Uterus (tissue), 4 donors: ENCODE data around the gene KICS2. TPM values are rescaled to one million over a fixed set of nuclear protein-coding genes. Genes with fewer than 3 reads are reported as not detected.

Source experiments
- DNase-seq, 2 donors: peaks; one replicate each; pipeline ENCODE4 v3.0.0-alpha.2; 2019 to 2020
- H3K27ac ChIP-seq, 2 donors: fragments of 200-600 bp; sonication (generic); 1 replicate in 1 of 2; 2 replicates in 1 of 2; pipeline ENCODE4 v1.5.1; 2016 to 2018
- H3K27me3 ChIP-seq, 2 donors: fragments of 200-600 bp; sonication (generic); one replicate each; pipeline ENCODE4 v1.5.1; 2018 to 2019; ENCODE audit warnings: control low read depth in 1 of 2
- H3K36me3 ChIP-seq, 2 donors: fragments of 200-600 bp; sonication (generic); one replicate each; pipeline ENCODE4 v1.5.1; 2019; ENCODE audit warnings: control low read depth in 1 of 2
- H3K4me1 ChIP-seq, 2 donors: fragments of 200-600 bp; sonication (generic); one replicate each; pipeline ENCODE4 v1.5.1; 2018 to 2019; ENCODE audit warnings: control low read depth in 1 of 2
- H3K4me3 ChIP-seq, 2 donors: fragments of 200-600 bp; sonication (generic); 1 replicate in 1 of 2; 2 replicates in 1 of 2; pipeline ENCODE4 v1.5.1; 2018 to 2019; ENCODE audit warnings: mild to moderate bottlenecking in 1 of 2
- H3K9me3 ChIP-seq, 2 donors: fragments of 200-600 bp; sonication (generic); one replicate each; pipeline ENCODE4 v1.5.1; 2019; ENCODE audit warnings: control low read depth in 1 of 2
- POLR2A ChIP-seq, 2 donors: fragments of 450-650 bp; IDR thresholded peaks; one replicate each; pipeline ENCODE4 v1.6.1; 2016; ENCODE audit warnings: antibody characterized with exemption in 2 of 2, mild to moderate bottlenecking in 1 of 2, moderate library complexity in 1 of 2
- intact Hi-C: fragments of 100-400 bp; cut with DNase I; formaldehyde crosslinking; loops from one replicate; pipeline ENCODE4 v1.15.1; 2023; ENCODE audit warnings: low total_unique reads
- total RNA-seq, 4 donors: library from RNA; depleted of rRNA in 3 of 4; stranded (reverse); fragments of >200 nt in 3 of 4; gene quantifications; one replicate each; pipeline versions ENCODE4 v1.1.0 to v1.2.4, GENCODE V29; 2014 to 2023
- TF ChIP-seq, protein P1 (sequence below), 4 experiments: fragments of 200-600 bp in 2 of 4; fragments of 450-650 bp in 2 of 4; sonication (generic) in 2 of 4; IDR thresholded peaks; one replicate each; pipeline ENCODE4 v1.5.1; 2016 to 2019; ENCODE audit warnings: antibody characterized with exemption in 4 of 4, mild to moderate bottlenecking in 2 of 4, moderate library complexity in 1 of 4
- donor health status: DM: yes; HTN: yes; CAD: no.

Gene KICS2
- total RNA-seq, 4 donors from 2014 or later: 0.51 to 9.0 (median 6.6) TPM

DNA sequence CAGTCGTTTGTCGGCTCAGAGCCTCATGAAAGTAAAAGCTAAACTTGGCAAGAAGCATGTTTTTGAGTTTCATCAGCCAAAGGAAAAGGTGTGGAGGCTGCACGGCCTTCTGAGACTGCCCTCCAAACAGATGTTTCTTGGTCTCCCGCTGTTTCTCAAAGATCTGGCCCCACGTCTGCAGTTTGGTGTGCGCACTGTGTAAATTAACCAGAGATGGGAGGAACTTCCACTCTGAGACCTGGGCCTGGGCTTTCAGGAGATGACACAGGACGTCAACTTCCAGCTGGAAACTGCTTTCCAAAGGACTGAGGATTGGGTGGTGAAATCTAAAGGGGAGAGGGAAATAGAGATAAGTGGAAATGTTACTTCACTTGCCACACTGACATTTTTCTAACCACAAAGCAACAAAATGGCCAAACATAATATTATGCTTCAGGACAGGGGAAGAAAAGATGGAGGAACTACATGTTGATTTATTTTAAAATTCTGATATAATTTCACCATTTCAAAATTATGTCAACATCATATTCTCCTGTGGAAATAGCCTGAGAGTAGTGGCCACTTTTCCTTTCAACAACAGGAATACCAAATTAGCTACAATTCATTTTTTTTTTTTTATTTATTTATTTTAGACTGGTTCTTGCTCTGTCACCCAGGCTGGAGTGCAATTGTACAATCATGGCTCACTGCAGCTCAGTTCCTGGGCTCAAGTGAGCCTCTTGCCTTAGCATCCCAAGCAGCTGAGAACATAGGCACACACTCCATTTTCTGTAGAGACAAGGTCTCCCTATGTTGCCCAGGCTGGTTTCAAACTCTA is 27.6 kb downstream of the KICS2 start:
- Histone ChIP-seq H3K9me3 (no peaks in the 10 kb centered on the region), H3K27me3 (no peaks in the 10 kb centered on the region), H3K4me3 (no peak overlapping the region), H3K36me3 (no peaks in the 10 kb centered on the region), H3K4me1 (no peaks in the 10 kb centered on the region), H3K27ac (no peak overlapping the region)
- intact Hi-C loops: no loop called here
- no peak for DNase-seq
- TF ChIP-seq, protein P1, sequence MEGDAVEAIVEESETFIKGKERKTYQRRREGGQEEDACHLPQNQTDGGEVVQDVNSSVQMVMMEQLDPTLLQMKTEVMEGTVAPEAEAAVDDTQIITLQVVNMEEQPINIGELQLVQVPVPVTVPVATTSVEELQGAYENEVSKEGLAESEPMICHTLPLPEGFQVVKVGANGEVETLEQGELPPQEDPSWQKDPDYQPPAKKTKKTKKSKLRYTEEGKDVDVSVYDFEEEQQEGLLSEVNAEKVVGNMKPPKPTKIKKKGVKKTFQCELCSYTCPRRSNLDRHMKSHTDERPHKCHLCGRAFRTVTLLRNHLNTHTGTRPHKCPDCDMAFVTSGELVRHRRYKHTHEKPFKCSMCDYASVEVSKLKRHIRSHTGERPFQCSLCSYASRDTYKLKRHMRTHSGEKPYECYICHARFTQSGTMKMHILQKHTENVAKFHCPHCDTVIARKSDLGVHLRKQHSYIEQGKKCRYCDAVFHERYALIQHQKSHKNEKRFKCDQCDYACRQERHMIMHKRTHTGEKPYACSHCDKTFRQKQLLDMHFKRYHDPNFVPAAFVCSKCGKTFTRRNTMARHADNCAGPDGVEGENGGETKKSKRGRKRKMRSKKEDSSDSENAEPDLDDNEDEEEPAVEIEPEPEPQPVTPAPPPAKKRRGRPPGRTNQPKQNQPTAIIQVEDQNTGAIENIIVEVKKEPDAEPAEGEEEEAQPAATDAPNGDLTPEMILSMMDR (IDR thresholded peaks at IDR 0.05): no peak
- TF ChIP-seq POLR2A (IDR thresholded peaks at IDR 0.05): no peak

- no peak for TF ChIP-seq POLR2A (IDR thresholded peaks at IDR 0.05)
- TF ChIP-seq, protein P1 (IDR thresholded peaks at IDR 0.05): no peak
- no peaks in the 10 kb centered on the region for H3K27me3 ChIP-seq
- H3K4me1 ChIP-seq: no peaks in the 10 kb centered on the region
- intact Hi-C loops: no loop called here
- no peak for DNase-seq
- H3K4me3 ChIP-seq: no peak overlapping the region
- H3K27ac ChIP-seq: no peak overlapping the region
- H3K9me3 ChIP-seq: no peaks in the 10 kb centered on the region
- H3K36me3 ChIP-seq: no peaks in the 10 kb centered on the region
These were observed 28.2 kb downstream of the KICS2 start for GRCh38 chr12:64193931-64194330.

DNA sequence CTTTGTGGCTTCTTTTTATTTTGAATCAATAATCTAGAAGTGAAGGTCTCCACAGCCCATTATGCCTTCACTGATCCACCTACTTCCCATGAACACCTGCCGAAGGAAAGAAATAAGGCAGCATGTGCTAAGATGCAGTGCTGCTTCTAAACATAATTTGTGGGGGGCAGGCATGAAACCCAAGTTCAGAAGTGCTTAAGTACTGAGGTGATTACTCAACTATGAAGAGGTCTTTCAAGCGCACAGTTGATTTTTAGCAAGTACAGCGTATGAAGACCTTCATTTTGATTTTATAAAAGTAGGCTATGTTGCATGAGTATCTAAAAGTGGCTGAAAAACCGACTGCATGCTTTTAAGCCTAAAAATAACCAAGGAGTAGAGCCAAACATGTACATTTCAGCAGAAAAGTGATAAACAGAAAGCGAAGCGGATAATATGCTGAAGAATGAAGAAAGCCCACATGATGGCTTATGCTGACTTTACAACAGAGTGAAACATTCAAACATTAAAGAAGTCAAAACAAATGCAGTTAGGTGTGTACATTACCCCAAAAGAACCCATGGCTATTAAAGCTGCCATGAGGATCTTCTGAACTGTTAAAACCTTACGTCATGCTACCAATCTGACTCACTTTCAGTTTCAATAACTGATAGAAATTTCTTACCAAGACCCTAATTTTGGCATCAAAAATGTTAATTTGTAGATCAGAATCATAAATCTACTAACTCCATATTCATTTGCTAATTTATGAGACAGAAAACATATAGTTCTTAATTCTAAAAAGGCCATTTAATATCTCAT is 29.3 kb downstream of the KICS2 start:
- intact Hi-C loops: no loop called here
- Histone ChIP-seq H3K27ac (no peak overlapping the region), H3K4me3 (no peak overlapping the region), H3K9me3 (no peaks in the 10 kb centered on the region), H3K4me1 (no peaks in the 10 kb centered on the region), H3K27me3 (no peaks in the 10 kb centered on the region), H3K36me3 (no peaks in the 10 kb centered on the region)
- no peak for TF ChIP-seq POLR2A (IDR thresholded peaks at IDR 0.05)
- TF ChIP-seq, protein P1 (IDR thresholded peaks at IDR 0.05): no peak
- DNase-seq: no peak

DNA sequence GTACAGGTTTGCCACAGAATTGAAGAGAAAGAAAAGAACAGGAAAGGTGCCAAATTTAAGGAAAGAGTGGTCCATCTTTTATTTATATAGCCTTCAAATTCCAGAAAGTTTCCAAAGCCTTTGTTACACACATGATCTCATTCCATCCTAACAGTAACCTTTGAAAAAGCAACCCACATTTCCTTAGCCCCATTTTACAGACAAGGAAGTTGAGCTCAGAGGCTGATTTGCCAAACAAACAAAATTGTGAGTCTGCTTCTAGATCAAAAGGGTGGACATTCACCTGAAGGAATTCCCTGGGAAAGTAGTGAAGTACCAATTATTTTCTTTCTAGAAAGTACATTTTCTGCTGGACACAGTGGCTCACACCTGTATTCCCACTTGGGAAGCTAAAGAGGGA is 32.0 kb downstream of the KICS2 start:
- Histone ChIP-seq H3K4me1 (no peaks in the 10 kb centered on the region), H3K9me3 (no peaks in the 10 kb centered on the region), H3K4me3 (no peak overlapping the region), H3K27ac (no peak overlapping the region), H3K27me3 (no peaks in the 10 kb centered on the region), H3K36me3 (no peaks in the 10 kb centered on the region)
- intact Hi-C loops: no loop called here
- DNase-seq: no peak
- no peak for TF ChIP-seq POLR2A (IDR thresholded peaks at IDR 0.05)
- TF ChIP-seq, protein P1 (IDR thresholded peaks at IDR 0.05): no peak

DNA sequence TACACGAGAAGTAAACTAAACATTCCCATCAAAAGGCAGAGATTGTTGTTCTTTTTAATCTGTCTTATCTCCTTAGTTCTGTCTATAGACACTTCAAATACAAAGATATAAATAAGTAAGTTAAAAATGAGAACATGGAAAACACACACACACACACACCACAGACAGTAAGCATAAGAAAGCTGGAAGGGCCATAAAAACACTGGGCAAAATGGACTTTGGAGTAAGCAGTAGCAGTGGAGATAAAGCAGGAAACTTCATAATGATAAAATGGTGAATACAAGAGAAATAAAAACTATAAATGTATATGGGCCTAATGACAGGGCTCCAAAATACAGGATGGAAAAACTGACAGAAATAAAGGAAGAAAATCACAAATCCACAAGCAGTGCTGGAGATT is 32.6 kb downstream of the KICS2 start:
- TF ChIP-seq, protein P1 (IDR thresholded peaks at IDR 0.05): no peak
- TF ChIP-seq POLR2A (IDR thresholded peaks at IDR 0.05): no peak
- intact Hi-C loops: no loop called here
- no peak for DNase-seq
- Histone ChIP-seq H3K27me3 (no peaks in the 10 kb centered on the region), H3K36me3 (no peaks in the 10 kb centered on the region), H3K4me3 (no peak overlapping the region), H3K4me1 (no peaks in the 10 kb centered on the region), H3K9me3 (no peaks in the 10 kb centered on the region), H3K27ac (no peak overlapping the region)
